GM23338 (cell line): Measurements from ENCODE around the gene BLZF1. TPM values are rescaled to one million over a fixed set of nuclear protein-coding genes. Genes with fewer than 3 reads are reported as not detected.

Experiments
- ATAC-seq: fragments of 200-7000 bp; cut with Tn5 transposase; 3 replicates; pipeline ENCODE4 v1.9.1; 2020
- DNase-seq: peaks from one replicate; pipeline ENCODE4 v3.0.0-alpha.2; 2015; ENCODE audit warnings: low spot score
- H2AFZ ChIP-seq: fragments of 200-600 bp; sonication (generic); 2 replicates; pipeline ENCODE4 v1.8.0; 2016; ENCODE audit warnings: antibody characterized with exemption, mild to moderate bottlenecking, moderate library complexity
- H3F3A ChIP-seq: fragments of 200-600 bp; sonication (generic); replicated peaks from 2 replicates; pipeline ENCODE4 v1.8.0; 2017; ENCODE audit warnings: antibody characterized with exemption, mixed run types, low read depth
- H3K27ac ChIP-seq: fragments of 200-600 bp; sonication (generic); 2 replicates; pipeline ENCODE4 v1.6.1; 2016; ENCODE audit warnings: low read depth
- H3K27me3 ChIP-seq: fragments of 200-600 bp; sonication (generic); 2 replicates; pipeline ENCODE4 v1.8.0; 2016; ENCODE audit warnings: mild to moderate bottlenecking, mixed run types, moderate library complexity; ENCODE audit not compliant: insufficient read depth
- H3K36me3 ChIP-seq: fragments of 200-600 bp; sonication (generic); 2 replicates; pipeline ENCODE4 v1.8.0; 2016; ENCODE audit warnings: mild to moderate bottlenecking; ENCODE audit not compliant: insufficient read depth
- H3K4me1 ChIP-seq: fragments of 200-600 bp; sonication (generic); 2 replicates; pipeline ENCODE4 v1.8.0; 2016; ENCODE audit warnings: mild to moderate bottlenecking, moderate library complexity; ENCODE audit not compliant: insufficient read depth
- H3K4me2 ChIP-seq: fragments of 200-600 bp; sonication (generic); 2 replicates; pipeline ENCODE4 v1.7.1; 2017; ENCODE audit warnings: mixed run types
- H3K4me3 ChIP-seq: fragments of 200-600 bp; sonication (generic); 2 replicates; pipeline ENCODE4 v1.6.1; 2016; ENCODE audit warnings: mixed run types
- H3K79me2 ChIP-seq: fragments of 200-600 bp; sonication (generic); replicated peaks from 2 replicates; pipeline ENCODE4 v1.8.0; 2017; ENCODE audit warnings: mild to moderate bottlenecking; ENCODE audit not compliant: insufficient read depth
- H3K9me2 ChIP-seq: fragments of 200-600 bp; sonication (generic); 2 replicates; pipeline ENCODE4 v1.8.0; 2017; ENCODE audit not compliant: insufficient read depth
- H4K20me1 ChIP-seq: fragments of 200-600 bp; sonication (generic); replicated peaks from 2 replicates; pipeline ENCODE4 v1.8.0; 2017; ENCODE audit warnings: mild to moderate bottlenecking; ENCODE audit not compliant: insufficient read depth
- H3K27ac Mint-ChIP-seq: 2 replicates; pipeline ENCODE4 v1.8.0; 2020; ENCODE audit warnings: inconsistent platforms, mild to moderate bottlenecking, moderate library complexity, mixed read lengths
- H3K27me3 Mint-ChIP-seq: 3 replicates; pipeline ENCODE4 v1.8.0; 2022; ENCODE audit warnings: low read depth, mild to moderate bottlenecking, moderate library complexity, mixed read lengths, inconsistent platforms; ENCODE audit not compliant: insufficient read depth, poor library complexity
- H3K36me3 Mint-ChIP-seq: 3 replicates; pipeline ENCODE4 v1.8.0; 2021; ENCODE audit warnings: low read depth, mild to moderate bottlenecking, inconsistent platforms, moderate library complexity, mixed read lengths
- H3K4me1 Mint-ChIP-seq: 3 replicates; pipeline ENCODE4 v1.8.0; 2020; ENCODE audit warnings: mild to moderate bottlenecking, inconsistent platforms, mixed read lengths
- H3K4me3 Mint-ChIP-seq: 3 replicates; pipeline ENCODE4 v1.8.0; 2021; ENCODE audit warnings: moderate library complexity, mild to moderate bottlenecking, inconsistent platforms, mixed read lengths
- H3K9me3 Mint-ChIP-seq: 3 replicates; pipeline ENCODE4 v1.8.0; 2020; ENCODE audit warnings: moderate library complexity, mild to moderate bottlenecking, inconsistent platforms, mixed read lengths
- CREB1 ChIP-seq: fragments of 250-450 bp; sonication (Bioruptor Pico); IDR thresholded peaks from 2 replicates; pipeline ENCODE4 v1.5.0; 2020; ENCODE audit warnings: low read depth, mild to moderate bottlenecking, moderate library complexity
- EZH2 ChIP-seq: fragments of 200-600 bp; sonication (generic); IDR thresholded peaks from one replicate; pipeline ENCODE4 v1.8.0; 2017; ENCODE audit warnings: antibody characterized with exemption, mild to moderate bottlenecking, low read depth; ENCODE audit not compliant: unreplicated experiment
- EZH2phosphoT487 ChIP-seq: fragments of 200-600 bp; sonication (generic); IDR thresholded peaks from one replicate; pipeline ENCODE4 v1.8.1; 2018; ENCODE audit warnings: antibody characterized with exemption; ENCODE audit not compliant: unreplicated experiment
- JUNB ChIP-seq: IDR thresholded peaks from one replicate; pipeline ENCODE4 v1.6.1; 2016; ENCODE audit warnings: antibody characterized with exemption; ENCODE audit not compliant: unreplicated experiment
- NANOG ChIP-seq: IDR thresholded peaks from 2 replicates; pipeline ENCODE4 v1.6.1; 2016; ENCODE audit warnings: antibody characterized with exemption, borderline replicate concordance
- POLR2AphosphoS5 ChIP-seq: IDR thresholded peaks from 2 replicates; pipeline ENCODE4 v1.6.1; 2016; ENCODE audit warnings: antibody characterized with exemption, low read depth
- STAT1 ChIP-seq: IDR thresholded peaks from one replicate; pipeline ENCODE4 v1.6.1; 2016; ENCODE audit warnings: antibody characterized with exemption; ENCODE audit not compliant: unreplicated experiment
- ZNF114 ChIP-seq: fragments of 250-450 bp; sonication (Bioruptor Pico); IDR thresholded peaks from 2 replicates; pipeline ENCODE4 v1.5.0; 2020; ENCODE audit warnings: mild to moderate bottlenecking, moderate library complexity
- ZNF331 ChIP-seq: fragments of 250-450 bp; sonication (Bioruptor Pico); IDR thresholded peaks from 2 replicates; pipeline ENCODE4 v1.5.0; 2020; ENCODE audit warnings: low read depth, mild to moderate bottlenecking, moderate library complexity
- polyA plus RNA-seq: library from polyadenylated mRNA; unstranded; fragments of >200 nt; fragmentation: Nextera tagmentation; extraction: Ambion mirVana; gene quantifications from 2 replicates; pipeline ENCODE4 v1.2.1, GENCODE V29; 2016
- total RNA-seq: library from RNA; depleted of rRNA; stranded (reverse); fragments of >200 nt; shearing (Covaris generic); gene quantifications from 2 replicates; pipeline ENCODE4 v1.2.3, GENCODE V29; 2014
- TF ChIP-seq, protein P1 (sequence below): fragments of 250-450 bp; sonication (Bioruptor Pico); IDR thresholded peaks from 2 replicates; pipeline ENCODE4 v1.5.0; 2020; ENCODE audit warnings: mild to moderate bottlenecking, moderate library complexity
- TF ChIP-seq, protein P2 (sequence below): IDR thresholded peaks from 2 replicates; pipeline ENCODE4 v1.6.1; 2016; ENCODE audit warnings: antibody characterized with exemption
- TF ChIP-seq, protein P3 (sequence below): IDR thresholded peaks from one replicate; pipeline ENCODE4 v1.6.1; 2018; ENCODE audit warnings: antibody characterized with exemption; ENCODE audit not compliant: unreplicated experiment

The BLZF1 gene
- total and polyA plus RNA-seq, 2 experiments from 2014 or later: 9.5 to 14.5 TPM

DNA sequence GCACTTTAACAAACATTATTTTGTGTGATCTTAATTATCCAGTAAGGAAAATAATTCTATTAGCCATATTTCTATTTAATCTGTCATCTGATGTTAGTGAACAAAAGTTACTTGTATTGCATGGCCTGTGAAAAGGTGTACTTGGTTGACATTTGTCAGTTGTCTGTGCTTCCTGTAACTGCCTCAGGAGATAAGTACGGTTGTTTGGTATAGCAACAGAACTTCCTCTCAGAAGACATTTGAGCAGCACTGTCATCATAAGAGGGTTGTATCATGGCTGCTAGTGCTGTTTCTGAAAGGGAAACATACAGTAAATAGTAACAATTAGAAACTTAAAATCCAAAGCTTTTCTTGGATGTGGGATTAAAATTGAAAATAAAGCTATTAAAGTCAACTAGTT, 3.4 kb downstream of the BLZF1 start:
- Histone ChIP-seq H3K79me2 (peaks cover 28% of the 10 kb centered on the region; the same call in 1 of the 2 replicates), H3K4me3 (no peak overlapping the region), H4K20me1 (no peaks in the 10 kb centered on the region), H3K27me3 (no peaks in the 10 kb centered on the region), H3K4me1 (peaks cover 16% of the 10 kb centered on the region), H3F3A (no peaks in the 10 kb centered on the region), H3K36me3 (no peaks in the 10 kb centered on the region), H3K9me2 (no peaks in the 10 kb centered on the region), H2AFZ (no peak overlapping the region), H3K27ac (no peak overlapping the region), H3K4me2 (no peak overlapping the region)
- no peaks in the 10 kb centered on the region for H3K36me3 Mint-ChIP-seq
- no peak for ATAC-seq
- no peak overlapping the region for H3K4me3 Mint-ChIP-seq
- TF ChIP-seq EZH2phosphoT487 (no peak), JUNB (no peak), EZH2 (no peak)
- no peak overlapping the region for H3K27ac Mint-ChIP-seq
- DNase-seq: no peak
- no peaks in the 10 kb centered on the region for H3K4me1 Mint-ChIP-seq
- H3K27me3 Mint-ChIP-seq: no peaks in the 10 kb centered on the region
- no peaks in the 10 kb centered on the region for H3K9me3 Mint-ChIP-seq

DNA sequence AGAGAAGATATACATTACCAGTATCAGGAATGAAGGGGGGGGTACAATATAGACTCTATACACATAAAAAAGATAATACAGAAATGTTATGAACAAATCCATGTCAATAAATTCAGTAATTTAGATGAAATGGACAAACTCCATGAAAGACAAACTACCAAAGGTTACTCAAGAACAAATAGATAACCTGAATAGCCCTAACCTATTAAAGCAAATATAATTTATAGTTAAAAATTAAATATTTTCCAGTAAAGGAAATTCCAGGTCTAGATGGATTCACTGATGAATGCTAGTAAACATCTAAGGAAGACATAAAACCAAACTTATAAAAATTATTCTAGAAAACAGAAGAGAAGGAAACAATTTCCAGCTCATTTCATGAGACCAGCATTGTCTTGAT, 13.2 kb downstream of the BLZF1 start:
- no peak overlapping the region for H3K27ac ChIP-seq
- Mint-ChIP-seq H3K27ac (no peak overlapping the region), H3K4me3 (no peak overlapping the region), H3K36me3 (peaks cover 5% of the 10 kb centered on the region; the same call in 2 of the 3 replicates), H3K9me3 (no peaks in the 10 kb centered on the region), H3K27me3 (no peaks in the 10 kb centered on the region), H3K4me1 (no peaks in the 10 kb centered on the region)
- H4K20me1 ChIP-seq: no peaks in the 10 kb centered on the region
- no peaks in the 10 kb centered on the region for H3K9me2 ChIP-seq
- peaks cover 15% of the 10 kb centered on the region; the same call in 1 of the 2 replicates for H3K36me3 ChIP-seq
- no peak overlapping the region for H3K4me2 ChIP-seq
- H3K27me3 ChIP-seq: no peaks in the 10 kb centered on the region
- H3K4me3 ChIP-seq: no peak overlapping the region
- H3K79me2 ChIP-seq: no peaks in the 10 kb centered on the region
- H3K4me1 ChIP-seq: no peaks in the 10 kb centered on the region
- DNase-seq (no peak), ATAC-seq (no peak)
- H3F3A ChIP-seq: no peaks in the 10 kb centered on the region
- no peak overlapping the region for H2AFZ ChIP-seq
- TF ChIP-seq NANOG: no peak
- TF ChIP-seq STAT1: no peak
- no peak for TF ChIP-seq EZH2phosphoT487
- no peak for TF ChIP-seq ZNF331 (CRISPR knock-in tag)
- TF ChIP-seq, protein P1, sequence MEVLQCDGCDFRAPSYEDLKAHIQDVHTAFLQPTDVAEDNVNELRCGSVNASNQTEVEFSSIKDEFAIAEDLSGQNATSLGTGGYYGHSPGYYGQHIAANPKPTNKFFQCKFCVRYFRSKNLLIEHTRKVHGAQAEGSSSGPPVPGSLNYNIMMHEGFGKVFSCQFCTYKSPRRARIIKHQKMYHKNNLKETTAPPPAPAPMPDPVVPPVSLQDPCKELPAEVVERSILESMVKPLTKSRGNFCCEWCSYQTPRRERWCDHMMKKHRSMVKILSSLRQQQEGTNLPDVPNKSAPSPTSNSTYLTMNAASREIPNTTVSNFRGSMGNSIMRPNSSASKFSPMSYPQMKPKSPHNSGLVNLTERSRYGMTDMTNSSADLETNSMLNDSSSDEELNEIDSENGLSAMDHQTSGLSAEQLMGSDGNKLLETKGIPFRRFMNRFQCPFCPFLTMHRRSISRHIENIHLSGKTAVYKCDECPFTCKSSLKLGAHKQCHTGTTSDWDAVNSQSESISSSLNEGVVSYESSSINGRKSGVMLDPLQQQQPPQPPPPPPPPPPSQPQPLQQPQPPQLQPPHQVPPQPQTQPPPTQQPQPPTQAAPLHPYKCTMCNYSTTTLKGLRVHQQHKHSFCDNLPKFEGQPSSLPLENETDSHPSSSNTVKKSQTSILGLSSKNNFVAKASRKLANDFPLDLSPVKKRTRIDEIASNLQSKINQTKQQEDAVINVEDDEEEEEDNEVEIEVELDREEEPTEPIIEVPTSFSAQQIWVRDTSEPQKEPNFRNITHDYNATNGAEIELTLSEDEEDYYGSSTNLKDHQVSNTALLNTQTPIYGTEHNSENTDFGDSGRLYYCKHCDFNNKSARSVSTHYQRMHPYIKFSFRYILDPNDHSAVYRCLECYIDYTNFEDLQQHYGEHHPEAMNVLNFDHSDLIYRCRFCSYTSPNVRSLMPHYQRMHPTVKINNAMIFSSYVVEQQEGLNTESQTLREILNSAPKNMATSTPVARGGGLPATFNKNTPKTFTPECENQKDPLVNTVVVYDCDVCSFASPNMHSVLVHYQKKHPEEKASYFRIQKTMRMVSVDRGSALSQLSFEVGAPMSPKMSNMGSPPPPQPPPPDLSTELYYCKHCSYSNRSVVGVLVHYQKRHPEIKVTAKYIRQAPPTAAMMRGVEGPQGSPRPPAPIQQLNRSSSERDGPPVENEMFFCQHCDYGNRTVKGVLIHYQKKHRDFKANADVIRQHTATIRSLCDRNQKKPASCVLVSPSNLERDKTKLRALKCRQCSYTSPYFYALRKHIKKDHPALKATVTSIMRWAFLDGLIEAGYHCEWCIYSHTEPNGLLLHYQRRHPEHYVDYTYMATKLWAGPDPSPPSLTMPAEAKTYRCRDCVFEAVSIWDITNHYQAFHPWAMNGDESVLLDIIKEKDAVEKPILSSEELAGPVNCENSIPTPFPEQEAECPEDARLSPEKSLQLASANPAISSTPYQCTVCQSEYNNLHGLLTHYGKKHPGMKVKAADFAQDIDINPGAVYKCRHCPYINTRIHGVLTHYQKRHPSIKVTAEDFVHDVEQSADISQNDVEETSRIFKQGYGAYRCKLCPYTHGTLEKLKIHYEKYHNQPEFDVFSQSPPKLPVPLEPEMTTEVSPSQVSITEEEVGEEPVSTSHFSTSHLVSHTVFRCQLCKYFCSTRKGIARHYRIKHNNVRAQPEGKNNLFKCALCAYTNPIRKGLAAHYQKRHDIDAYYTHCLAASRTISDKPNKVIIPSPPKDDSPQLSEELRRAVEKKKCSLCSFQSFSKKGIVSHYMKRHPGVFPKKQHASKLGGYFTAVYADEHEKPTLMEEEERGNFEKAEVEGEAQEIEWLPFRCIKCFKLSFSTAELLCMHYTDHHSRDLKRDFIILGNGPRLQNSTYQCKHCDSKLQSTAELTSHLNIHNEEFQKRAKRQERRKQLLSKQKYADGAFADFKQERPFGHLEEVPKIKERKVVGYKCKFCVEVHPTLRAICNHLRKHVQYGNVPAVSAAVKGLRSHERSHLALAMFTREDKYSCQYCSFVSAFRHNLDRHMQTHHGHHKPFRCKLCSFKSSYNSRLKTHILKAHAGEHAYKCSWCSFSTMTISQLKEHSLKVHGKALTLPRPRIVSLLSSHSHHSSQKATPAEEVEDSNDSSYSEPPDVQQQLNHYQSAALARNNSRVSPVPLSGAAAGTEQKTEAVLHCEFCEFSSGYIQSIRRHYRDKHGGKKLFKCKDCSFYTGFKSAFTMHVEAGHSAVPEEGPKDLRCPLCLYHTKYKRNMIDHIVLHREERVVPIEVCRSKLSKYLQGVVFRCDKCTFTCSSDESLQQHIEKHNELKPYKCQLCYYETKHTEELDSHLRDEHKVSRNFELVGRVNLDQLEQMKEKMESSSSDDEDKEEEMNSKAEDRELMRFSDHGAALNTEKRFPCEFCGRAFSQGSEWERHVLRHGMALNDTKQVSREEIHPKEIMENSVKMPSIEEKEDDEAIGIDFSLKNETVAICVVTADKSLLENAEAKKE (CRISPR knock-in tag): no peak
- TF ChIP-seq, protein P2, sequence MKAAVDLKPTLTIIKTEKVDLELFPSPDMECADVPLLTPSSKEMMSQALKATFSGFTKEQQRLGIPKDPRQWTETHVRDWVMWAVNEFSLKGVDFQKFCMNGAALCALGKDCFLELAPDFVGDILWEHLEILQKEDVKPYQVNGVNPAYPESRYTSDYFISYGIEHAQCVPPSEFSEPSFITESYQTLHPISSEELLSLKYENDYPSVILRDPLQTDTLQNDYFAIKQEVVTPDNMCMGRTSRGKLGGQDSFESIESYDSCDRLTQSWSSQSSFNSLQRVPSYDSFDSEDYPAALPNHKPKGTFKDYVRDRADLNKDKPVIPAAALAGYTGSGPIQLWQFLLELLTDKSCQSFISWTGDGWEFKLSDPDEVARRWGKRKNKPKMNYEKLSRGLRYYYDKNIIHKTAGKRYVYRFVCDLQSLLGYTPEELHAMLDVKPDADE: no peak
- no peak for TF ChIP-seq POLR2AphosphoS5
- TF ChIP-seq, protein P3, sequence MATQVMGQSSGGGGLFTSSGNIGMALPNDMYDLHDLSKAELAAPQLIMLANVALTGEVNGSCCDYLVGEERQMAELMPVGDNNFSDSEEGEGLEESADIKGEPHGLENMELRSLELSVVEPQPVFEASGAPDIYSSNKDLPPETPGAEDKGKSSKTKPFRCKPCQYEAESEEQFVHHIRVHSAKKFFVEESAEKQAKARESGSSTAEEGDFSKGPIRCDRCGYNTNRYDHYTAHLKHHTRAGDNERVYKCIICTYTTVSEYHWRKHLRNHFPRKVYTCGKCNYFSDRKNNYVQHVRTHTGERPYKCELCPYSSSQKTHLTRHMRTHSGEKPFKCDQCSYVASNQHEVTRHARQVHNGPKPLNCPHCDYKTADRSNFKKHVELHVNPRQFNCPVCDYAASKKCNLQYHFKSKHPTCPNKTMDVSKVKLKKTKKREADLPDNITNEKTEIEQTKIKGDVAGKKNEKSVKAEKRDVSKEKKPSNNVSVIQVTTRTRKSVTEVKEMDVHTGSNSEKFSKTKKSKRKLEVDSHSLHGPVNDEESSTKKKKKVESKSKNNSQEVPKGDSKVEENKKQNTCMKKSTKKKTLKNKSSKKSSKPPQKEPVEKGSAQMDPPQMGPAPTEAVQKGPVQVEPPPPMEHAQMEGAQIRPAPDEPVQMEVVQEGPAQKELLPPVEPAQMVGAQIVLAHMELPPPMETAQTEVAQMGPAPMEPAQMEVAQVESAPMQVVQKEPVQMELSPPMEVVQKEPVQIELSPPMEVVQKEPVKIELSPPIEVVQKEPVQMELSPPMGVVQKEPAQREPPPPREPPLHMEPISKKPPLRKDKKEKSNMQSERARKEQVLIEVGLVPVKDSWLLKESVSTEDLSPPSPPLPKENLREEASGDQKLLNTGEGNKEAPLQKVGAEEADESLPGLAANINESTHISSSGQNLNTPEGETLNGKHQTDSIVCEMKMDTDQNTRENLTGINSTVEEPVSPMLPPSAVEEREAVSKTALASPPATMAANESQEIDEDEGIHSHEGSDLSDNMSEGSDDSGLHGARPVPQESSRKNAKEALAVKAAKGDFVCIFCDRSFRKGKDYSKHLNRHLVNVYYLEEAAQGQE: no peak
- no peak for TF ChIP-seq JUNB
- no peak for TF ChIP-seq CREB1 (CRISPR knock-in tag)
- no peak for TF ChIP-seq ZNF114 (CRISPR knock-in tag)
